Liver (tissue), 9 donors: ENCODE data around the gene ORMDL3. TPM values are rescaled to one million over a fixed set of nuclear protein-coding genes. Genes with fewer than 3 reads are reported as not detected.

Source experiments
- DNase-seq: peaks from one replicate; pipeline ENCODE4 v3.0.0-alpha.2; 2017; ENCODE audit warnings: low spot score
- H3K27ac ChIP-seq, 2 donors: one replicate each; pipeline ENCODE4 v1.7.0; 2013; ENCODE audit warnings: inconsistent platforms in 2 of 2, low read length in 2 of 2, control low read depth in 1 of 2, low read depth in 1 of 2, mild to moderate bottlenecking in 1 of 2
- H3K27me3 ChIP-seq, 4 donors: one replicate each; pipeline versions ENCODE4 v1.6.1 to v1.7.0; 2013; ENCODE audit warnings: low read length in 3 of 4, inconsistent platforms in 1 of 4, mild to moderate bottlenecking in 1 of 4, moderate library complexity in 1 of 4; ENCODE audit not compliant: control insufficient read depth in 4 of 4, insufficient read depth in 4 of 4
- H3K36me3 ChIP-seq, 4 donors: one replicate each; pipeline versions ENCODE4 v1.6.1 to v1.7.0; 2013; ENCODE audit warnings: low read length in 3 of 4, mild to moderate bottlenecking in 3 of 4, low read depth in 1 of 4, moderate library complexity in 1 of 4; ENCODE audit not compliant: control insufficient read depth in 4 of 4, insufficient read depth in 3 of 4
- H3K4me1 ChIP-seq, 4 donors: one replicate each; pipeline versions ENCODE4 v1.6.1 to v1.7.0; 2013; ENCODE audit warnings: low read length in 3 of 4, mild to moderate bottlenecking in 3 of 4, moderate library complexity in 1 of 4; ENCODE audit not compliant: control insufficient read depth in 4 of 4, insufficient read depth in 4 of 4
- H3K4me3 ChIP-seq, 3 donors: one replicate each; pipeline versions ENCODE4 v1.6.1 to v1.7.0; 2013; ENCODE audit warnings: low read length in 3 of 3, control low read depth in 1 of 3, low read depth in 1 of 3, mild to moderate bottlenecking in 1 of 3
- H3K9ac ChIP-seq, 2 donors: one replicate each; pipeline ENCODE4 v1.7.0; 2013; ENCODE audit warnings: low read length in 2 of 2, mild to moderate bottlenecking in 2 of 2, moderate library complexity in 2 of 2, control low read depth in 1 of 2, low read depth in 1 of 2
- H3K9me3 ChIP-seq, 4 donors: one replicate each; pipeline versions ENCODE4 v1.6.1 to v1.7.0; 2013; ENCODE audit warnings: low read length in 3 of 4; ENCODE audit not compliant: control insufficient read depth in 4 of 4
- ATF3 ChIP-seq: IDR thresholded peaks from 2 replicates; pipeline ENCODE4 v1.6.1; 2016; ENCODE audit warnings: antibody characterized with exemption
- CTCF ChIP-seq: fragments of 150-350 bp; IDR thresholded peaks from 2 replicates; pipeline ENCODE4 v1.5.1; 2017; ENCODE audit warnings: improper control_type of control experiment, low read depth, low read length; ENCODE audit not compliant: missing input control
- EGR1 ChIP-seq, 2 donors: IDR thresholded peaks; 2 replicates each; pipeline ENCODE4 v1.6.1; 2016 to 2018; ENCODE audit warnings: antibody characterized with exemption in 2 of 2, low read depth in 2 of 2
- FOXA1 ChIP-seq: IDR thresholded peaks from 2 replicates; pipeline ENCODE4 v1.6.1; 2016; ENCODE audit warnings: antibody characterized with exemption
- FOXA2 ChIP-seq: IDR thresholded peaks from 2 replicates; pipeline ENCODE4 v1.6.1; 2016; ENCODE audit warnings: antibody characterized with exemption
- GABPA ChIP-seq, 2 donors: IDR thresholded peaks in 1 of 2; conservative IDR thresholded peaks in 1 of 2; 2 replicates each; pipeline ENCODE4 v1.6.1; 2016; ENCODE audit warnings: antibody characterized with exemption in 2 of 2, mild to moderate bottlenecking in 1 of 2, moderate library complexity in 1 of 2
- HNF4A ChIP-seq, 2 donors: conservative IDR thresholded peaks; 2 replicates each; pipeline ENCODE4 v1.6.1; 2016; ENCODE audit warnings: antibody characterized with exemption in 2 of 2, mild to moderate bottlenecking in 2 of 2
- HNF4G ChIP-seq: IDR thresholded peaks from 2 replicates; pipeline ENCODE4 v1.6.1; 2016; ENCODE audit warnings: antibody characterized with exemption
- JUND ChIP-seq, 2 donors: IDR thresholded peaks; 2 replicates each; pipeline ENCODE4 v1.6.1; 2016; ENCODE audit warnings: antibody characterized with exemption in 2 of 2
- MAX ChIP-seq: IDR thresholded peaks from 2 replicates; pipeline ENCODE4 v1.6.1; 2016; ENCODE audit warnings: antibody characterized with exemption
- NR2F2 ChIP-seq: IDR thresholded peaks from 2 replicates; pipeline ENCODE4 v1.6.1; 2016; ENCODE audit warnings: antibody characterized with exemption
- RAD21 ChIP-seq, 2 donors: IDR thresholded peaks; 2 replicates each; pipeline ENCODE4 v1.6.1; 2016; ENCODE audit warnings: antibody characterized with exemption in 2 of 2, mild to moderate bottlenecking in 2 of 2
- REST ChIP-seq: IDR thresholded peaks from 2 replicates; pipeline ENCODE4 v1.6.1; 2016; ENCODE audit warnings: antibody characterized with exemption, mild to moderate bottlenecking
- RXRA ChIP-seq, 2 donors: IDR thresholded peaks; 2 replicates each; pipeline ENCODE4 v1.6.1; 2017 to 2018; ENCODE audit warnings: antibody characterized with exemption in 2 of 2, mild to moderate bottlenecking in 1 of 2
- SP1 ChIP-seq: IDR thresholded peaks from 2 replicates; pipeline ENCODE4 v1.6.1; 2018; ENCODE audit warnings: antibody characterized with exemption, mild to moderate bottlenecking
- TAF1 ChIP-seq: conservative IDR thresholded peaks from 2 replicates; pipeline ENCODE4 v1.6.1; 2016; ENCODE audit warnings: antibody characterized with exemption, mild to moderate bottlenecking
- YY1 ChIP-seq: IDR thresholded peaks from 2 replicates; pipeline ENCODE4 v1.6.1; 2016; ENCODE audit warnings: antibody characterized with exemption, mild to moderate bottlenecking
- ZBTB33 ChIP-seq: IDR thresholded peaks from 2 replicates; pipeline ENCODE4 v1.6.1; 2016; ENCODE audit warnings: antibody characterized with exemption
- WGBS: extraction: QIAGEN DNeasy Blood & Tissue Kit; methylation state at CpG from one replicate; pipeline ENCODE4 v1.1.7; 2013; 5-methylcytosine and 5-hydroxymethylcytosine counted together
- polyA plus RNA-seq, 2 donors: library from polyadenylated mRNA; stranded (reverse) in 1 of 2; unstranded in 1 of 2; fragments of 200-250 nt in 1 of 2; fragments of >200 nt in 1 of 2; fragmentation: Nextera tagmentation in 1 of 2; extraction: Ambion mirVana in 1 of 2; gene quantifications; one replicate each; pipeline versions ENCODE4 v1.2.1 to v1.2.3, GENCODE V29; 2013 to 2015
- total RNA-seq, 2 donors: library from RNA; depleted of rRNA; stranded (reverse); fragments of >200 nt; gene quantifications; one replicate each; pipeline ENCODE4 v1.2.3, GENCODE V29; 2014
- donor health status: healthy.
- donor health status: healthy.
- donor health status: healthy.
- donor health status: healthy.
- donor health status: healthy.

ORMDL3 gene
- total and polyA plus RNA-seq, 4 donors = 71.0 to 141 (median 125) TPM

- Histone ChIP-seq H3K27ac (peak overlapping the region; percentile 26 to 50), H3K4me1 (peaks cover 13 to 30% (median 18%) of the 10 kb centered on the region in 4 donors), H3K4me3 (peak overlapping the region; percentile 20 to 45 (median 34)), H3K27me3 (no peaks in the 10 kb centered on the region), H3K36me3 (no peaks in the 10 kb centered on the region), H3K9ac (no peak overlapping the region), H3K9me3 (no peaks in the 10 kb centered on the region)
- TF ChIP-seq GABPA (IDR thresholded peaks at IDR 0.05 in 1 of 2, conservative IDR thresholded peaks at IDR 0.05 in 1 of 2) (no peak), RXRA (IDR thresholded peaks at IDR 0.05) (peak in 1 of 2 donors; percentile 4), JUND (IDR thresholded peaks at IDR 0.05) (no peak), YY1 (peak; percentile 40), RAD21 (IDR thresholded peaks at IDR 0.05) (no peak), ATF3 (no peak), EGR1 (IDR thresholded peaks at IDR 0.05; ENCODE audit: low read depth in 2 of 2) (peak; percentile 57 to 80), CTCF (no peak), NR2F2 (no peak), HNF4G (no peak), FOXA1 (no peak), HNF4A (conservative IDR thresholded peaks at IDR 0.05) (peak; percentile 32 to 53), TAF1 (no peak), ZBTB33 (no peak), REST (peak; percentile 42), FOXA2 (no peak), SP1 (peak; percentile 33), MAX (no peak)
- DNase-seq = peak; percentile 100
- 2% methylated on average over 55 of the region's 55 CpGs for WGBS
Observed at GRCh38 chr17:39952680-39953470, 25.5 kb upstream of the ORMDL3 start.
